D721Med (cell line): ENCODE data around the gene BBX.

Experiments used
- DNase-seq: peaks from one replicate; pipeline ENCODE4 v3.0.0; 2011; ENCODE audit warnings: low spot score; ENCODE audit not compliant: insufficient read length
- FAIRE-seq: peaks from 2 replicates; lab custom pipeline; 2011; peaks lifted over from hg19 to GRCh38; lab: Jason Lieb, UNC
- TF ChIP-seq, protein P1 (sequence below): IDR thresholded peaks from 2 replicates; pipeline ENCODE4 v1.5.1; 2012; ENCODE audit warnings: mild to moderate bottlenecking, control low read depth; ENCODE audit not compliant: insufficient read depth; ENCODE audit errors: missing control alignments

The BBX gene

DNA sequence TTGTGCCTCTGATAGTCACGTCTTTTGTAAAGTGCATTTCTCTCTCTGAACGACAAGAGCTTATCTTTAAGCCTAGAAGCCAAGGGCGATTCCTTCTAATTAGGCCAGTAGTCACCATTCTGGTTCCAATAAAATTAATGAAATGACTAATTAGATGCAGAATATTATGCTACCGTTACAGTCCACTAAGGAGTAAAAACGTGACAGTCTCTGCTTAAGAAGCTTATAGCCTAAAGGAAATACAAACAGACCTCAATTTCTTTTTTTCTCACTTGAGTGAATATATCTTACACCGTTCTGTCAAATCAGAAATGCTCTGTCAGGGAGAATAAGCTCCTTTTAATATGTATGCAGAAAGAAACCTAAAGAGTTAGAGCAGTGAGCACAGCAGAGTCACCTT, 332.0 kb downstream of the BBX start:
- DNase-seq (no peak), FAIRE-seq (peak; percentile 89)
- TF ChIP-seq, protein P1, sequence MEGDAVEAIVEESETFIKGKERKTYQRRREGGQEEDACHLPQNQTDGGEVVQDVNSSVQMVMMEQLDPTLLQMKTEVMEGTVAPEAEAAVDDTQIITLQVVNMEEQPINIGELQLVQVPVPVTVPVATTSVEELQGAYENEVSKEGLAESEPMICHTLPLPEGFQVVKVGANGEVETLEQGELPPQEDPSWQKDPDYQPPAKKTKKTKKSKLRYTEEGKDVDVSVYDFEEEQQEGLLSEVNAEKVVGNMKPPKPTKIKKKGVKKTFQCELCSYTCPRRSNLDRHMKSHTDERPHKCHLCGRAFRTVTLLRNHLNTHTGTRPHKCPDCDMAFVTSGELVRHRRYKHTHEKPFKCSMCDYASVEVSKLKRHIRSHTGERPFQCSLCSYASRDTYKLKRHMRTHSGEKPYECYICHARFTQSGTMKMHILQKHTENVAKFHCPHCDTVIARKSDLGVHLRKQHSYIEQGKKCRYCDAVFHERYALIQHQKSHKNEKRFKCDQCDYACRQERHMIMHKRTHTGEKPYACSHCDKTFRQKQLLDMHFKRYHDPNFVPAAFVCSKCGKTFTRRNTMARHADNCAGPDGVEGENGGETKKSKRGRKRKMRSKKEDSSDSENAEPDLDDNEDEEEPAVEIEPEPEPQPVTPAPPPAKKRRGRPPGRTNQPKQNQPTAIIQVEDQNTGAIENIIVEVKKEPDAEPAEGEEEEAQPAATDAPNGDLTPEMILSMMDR, result no peak

DNA sequence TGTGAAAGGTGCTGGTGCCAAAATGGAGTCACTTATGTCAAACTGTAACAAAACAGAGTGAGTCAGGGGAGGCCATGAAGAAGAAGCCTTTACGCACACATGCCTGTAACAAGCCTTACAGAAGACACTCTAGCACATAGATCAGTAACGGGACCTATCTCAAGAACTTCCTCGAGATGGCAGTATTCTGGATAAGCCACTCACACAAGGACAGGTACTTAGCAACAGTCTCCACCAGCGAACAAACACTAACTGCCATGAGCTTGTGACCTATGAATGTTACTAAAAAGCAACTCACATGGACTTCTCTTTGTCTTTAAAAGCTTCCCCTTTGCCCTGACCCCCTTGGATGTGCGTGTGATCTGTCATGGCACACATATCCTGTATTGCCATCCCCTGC, 332.9 kb downstream of the BBX start:
- TF ChIP-seq, protein P1, result no peak
- DNase-seq (no peak), FAIRE-seq (no peak)

DNA sequence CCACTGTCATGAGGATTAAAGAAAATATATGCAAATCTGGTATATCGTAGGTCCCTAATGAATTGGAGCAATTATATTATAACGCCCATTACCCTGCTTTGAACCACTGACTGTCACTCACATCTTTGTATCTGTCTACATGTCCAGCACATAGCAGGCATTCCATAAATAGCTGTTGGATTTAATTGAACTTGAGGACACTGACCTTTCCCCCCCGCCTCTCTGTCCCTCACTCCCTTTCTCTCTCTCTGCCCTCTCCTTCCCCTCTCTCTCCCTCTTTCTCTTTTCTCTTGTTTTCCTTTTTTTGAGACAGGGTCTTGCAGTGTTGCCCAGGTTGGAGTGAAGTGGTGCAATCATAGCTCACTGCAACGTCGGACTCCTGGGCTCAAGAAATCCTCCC, 335.1 kb downstream of the BBX start:
- TF ChIP-seq, protein P1, result no peak
- DNase-seq (no peak), FAIRE-seq (peak; percentile 25)

DNA sequence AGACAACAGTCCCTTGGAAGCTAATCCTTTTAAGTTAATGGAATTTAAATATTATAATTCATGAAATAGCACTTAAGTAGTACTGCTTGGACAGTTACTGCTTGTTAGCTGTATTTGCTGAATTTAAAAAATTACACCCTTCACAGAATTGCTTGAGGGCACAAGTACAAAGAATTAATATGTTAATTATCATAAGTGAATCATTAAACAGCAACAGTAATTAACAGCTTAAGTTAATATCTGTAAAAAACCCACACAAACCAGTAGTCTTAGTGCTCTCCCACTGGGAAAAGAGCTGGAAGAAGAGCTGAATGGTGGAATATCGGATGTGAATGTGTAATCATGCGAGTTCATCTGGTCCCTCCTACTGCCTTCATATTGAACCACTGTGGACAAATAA, 336.1 kb downstream of the BBX start:
- FAIRE-seq, result peak; percentile 91
- DNase-seq, result no peak
- TF ChIP-seq, protein P1, result no peak
